ENCODE results near the gene KNCN.
A peak's percentile ranks its signal among the peaks of the same experiment; 100 is the strongest.

The KNCN gene

DNA sequence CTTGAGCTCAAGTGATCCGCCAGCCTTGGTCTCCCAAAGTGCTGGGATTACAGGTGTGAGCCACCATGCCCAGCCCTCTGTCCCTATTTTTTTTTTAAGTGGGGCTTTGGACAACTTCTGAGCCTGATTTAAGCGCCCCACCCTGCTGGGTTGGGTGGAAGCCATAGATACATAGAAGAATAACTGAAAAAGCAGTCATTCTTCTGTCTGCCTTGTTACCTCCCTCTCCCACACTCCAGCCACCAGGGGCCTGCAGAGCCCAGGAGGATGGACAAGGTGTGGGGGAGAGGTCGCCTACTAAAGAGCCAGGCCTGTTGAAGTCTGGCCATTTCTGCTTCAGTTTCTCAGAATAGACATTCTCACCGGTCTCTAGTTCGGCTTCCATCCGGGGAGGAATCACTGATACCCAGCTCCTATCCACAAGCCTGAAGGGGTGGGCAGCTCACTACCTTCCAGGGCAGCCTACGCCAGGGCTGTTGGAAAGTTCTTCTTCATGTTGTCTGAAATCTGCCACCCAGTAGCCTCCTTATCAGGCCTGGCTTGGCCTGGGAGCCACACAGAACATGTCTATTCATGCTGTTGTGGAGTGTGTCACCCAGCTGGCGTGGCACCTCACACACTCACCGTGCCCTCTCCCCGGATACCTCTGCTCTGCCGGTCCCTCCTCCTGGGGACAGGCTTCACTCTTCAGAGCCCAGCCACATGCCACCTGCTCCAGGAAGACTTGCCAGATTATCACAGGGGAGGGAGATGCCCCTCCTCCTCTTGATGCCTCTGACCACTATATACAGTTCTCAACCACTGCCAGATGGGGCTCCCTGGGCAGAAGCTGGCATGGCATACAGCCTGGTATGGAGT, 27.7 kb downstream of the KNCN start:
- in situ Hi-C loops (cut with HindIII; ENCODE audit: low pct_unique_long_range_greater_than_20kb, low sequenced_read_pairs): no loop called here
- TF ChIP-seq JUND (IDR thresholded peaks at IDR 0.05; ENCODE audit: low read depth): no peak
- no peak for DNase-seq (ENCODE audit: low read depth in 1 of 2, low spot score in 1 of 2)

- DNase-seq (ENCODE audit: low read depth in 1 of 2, low spot score in 1 of 2): no peak
- in situ Hi-C loops (cut with HindIII; ENCODE audit: low pct_unique_long_range_greater_than_20kb, low sequenced_read_pairs): no loop called here
- TF ChIP-seq JUND (IDR thresholded peaks at IDR 0.05; ENCODE audit: low read depth): no peak
Measured at GRCh38 chr1:46522969-46523320, 28.5 kb downstream of the KNCN start.

GRCh38 chr1:46522184-46522968, 29.1 kb downstream of the KNCN start:
- DNase-seq (ENCODE audit: low read depth in 1 of 2, low spot score in 1 of 2): no peak
- in situ Hi-C loops (cut with HindIII; ENCODE audit: low pct_unique_long_range_greater_than_20kb, low sequenced_read_pairs): no loop called here

GRCh38 chr1:46521414-46521813, 30.0 kb downstream of the KNCN start:
- in situ Hi-C loops (cut with HindIII; ENCODE audit: low pct_unique_long_range_greater_than_20kb, low sequenced_read_pairs): no loop called here
- no peak for DNase-seq (ENCODE audit: low read depth in 1 of 2, low spot score in 1 of 2)
- no peak for TF ChIP-seq JUND (IDR thresholded peaks at IDR 0.05; ENCODE audit: low read depth)

More at GRCh38 chr1:46522184-46522968, 29.1 kb downstream of the KNCN start:
- TF ChIP-seq JUND (IDR thresholded peaks at IDR 0.05; ENCODE audit: low read depth): no peak

- DNase-seq (ENCODE audit: low read depth in 1 of 2, low spot score in 1 of 2): no peak
- in situ Hi-C loops (cut with HindIII; ENCODE audit: low pct_unique_long_range_greater_than_20kb, low sequenced_read_pairs): no loop called here
Measured at GRCh38 chr1:46520063-46520911, 31.2 kb downstream of the KNCN start.

GRCh38 chr1:46519209-46519608, 32.2 kb downstream of the KNCN start:
- DNase-seq (ENCODE audit: low read depth in 1 of 2, low spot score in 1 of 2): no peak
- TF ChIP-seq JUND (IDR thresholded peaks at IDR 0.05; ENCODE audit: low read depth): no peak
- in situ Hi-C loops (cut with HindIII; ENCODE audit: low pct_unique_long_range_greater_than_20kb, low sequenced_read_pairs): no loop called here

More at GRCh38 chr1:46520063-46520911, 31.2 kb downstream of the KNCN start:
- no peak for TF ChIP-seq JUND (IDR thresholded peaks at IDR 0.05; ENCODE audit: low read depth)

DNA sequence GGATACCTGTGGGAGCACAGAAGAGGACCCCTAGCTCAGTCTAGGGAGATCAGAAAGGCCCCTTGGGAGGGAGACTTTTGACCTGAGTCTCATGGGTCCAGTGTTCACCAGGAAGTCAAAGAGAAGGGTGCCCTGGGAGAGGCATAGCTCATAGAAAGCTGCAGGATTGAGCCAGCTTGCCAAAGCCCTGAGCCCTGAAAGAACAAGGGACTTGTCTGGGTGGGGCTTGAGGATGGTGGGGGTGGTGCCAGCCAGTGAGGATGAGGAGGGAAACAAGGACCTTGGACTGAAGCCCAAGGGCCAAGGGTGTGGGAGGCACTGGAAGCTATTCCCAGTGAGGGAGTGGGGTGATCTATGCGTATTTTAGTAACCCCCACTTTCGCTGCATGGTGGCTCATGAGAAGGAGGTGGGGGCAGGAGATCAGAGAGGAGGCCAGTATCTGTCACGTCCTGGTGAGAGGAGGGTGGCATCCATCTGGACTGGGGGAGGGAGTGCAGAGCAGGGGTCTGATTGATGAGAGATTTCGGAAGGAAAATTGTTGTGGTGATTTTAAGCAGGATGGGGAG, 33.4 kb downstream of the KNCN start:
- in situ Hi-C loops (cut with HindIII; ENCODE audit: low pct_unique_long_range_greater_than_20kb, low sequenced_read_pairs): no loop called here
- DNase-seq (ENCODE audit: low read depth in 1 of 2, low spot score in 1 of 2): no peak
- TF ChIP-seq JUND (IDR thresholded peaks at IDR 0.05; ENCODE audit: low read depth): no peak

DNA sequence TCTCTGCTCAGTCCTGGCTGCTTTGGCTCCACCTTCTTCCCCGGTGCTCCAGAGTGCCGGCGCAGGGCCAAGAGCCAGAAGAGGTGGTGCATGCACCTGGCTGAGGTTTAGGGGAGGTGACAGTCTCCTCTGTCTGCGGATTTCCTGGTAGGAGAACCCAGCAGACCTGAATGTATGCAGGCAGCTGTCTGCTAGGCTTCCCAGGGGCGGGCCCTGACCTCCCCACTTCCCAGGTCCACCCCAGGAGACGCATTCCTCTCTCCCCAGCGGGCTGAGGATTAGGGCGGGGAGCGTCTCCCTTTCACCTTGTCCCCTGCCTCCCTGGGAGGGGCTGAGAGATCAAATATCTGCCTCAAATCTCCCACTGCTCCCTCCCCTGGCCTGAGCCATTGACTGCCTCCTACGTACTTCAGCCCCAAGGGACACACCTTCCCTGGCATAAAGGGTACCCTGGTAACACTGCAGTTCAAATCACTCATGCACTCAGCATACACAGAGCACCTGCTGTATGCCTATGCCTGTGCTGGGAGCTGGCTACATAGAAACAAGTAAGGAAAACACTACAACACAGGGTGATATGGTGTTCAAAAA, 34.3 kb downstream of the KNCN start:
- in situ Hi-C loops (cut with HindIII; ENCODE audit: low pct_unique_long_range_greater_than_20kb, low sequenced_read_pairs): no loop called here
- peak; percentile 80 to 87 for DNase-seq (ENCODE audit: low read depth in 1 of 2, low spot score in 1 of 2)
- TF ChIP-seq JUND (IDR thresholded peaks at IDR 0.05; ENCODE audit: low read depth): no peak

- no peak for DNase-seq (ENCODE audit: low read depth in 1 of 2, low spot score in 1 of 2)
- TF ChIP-seq JUND (IDR thresholded peaks at IDR 0.05; ENCODE audit: low read depth): no peak
- in situ Hi-C loops (cut with HindIII; ENCODE audit: low pct_unique_long_range_greater_than_20kb, low sequenced_read_pairs): no loop called here
Measured at GRCh38 chr1:46516200-46516950, 35.1 kb downstream of the KNCN start.

DNA sequence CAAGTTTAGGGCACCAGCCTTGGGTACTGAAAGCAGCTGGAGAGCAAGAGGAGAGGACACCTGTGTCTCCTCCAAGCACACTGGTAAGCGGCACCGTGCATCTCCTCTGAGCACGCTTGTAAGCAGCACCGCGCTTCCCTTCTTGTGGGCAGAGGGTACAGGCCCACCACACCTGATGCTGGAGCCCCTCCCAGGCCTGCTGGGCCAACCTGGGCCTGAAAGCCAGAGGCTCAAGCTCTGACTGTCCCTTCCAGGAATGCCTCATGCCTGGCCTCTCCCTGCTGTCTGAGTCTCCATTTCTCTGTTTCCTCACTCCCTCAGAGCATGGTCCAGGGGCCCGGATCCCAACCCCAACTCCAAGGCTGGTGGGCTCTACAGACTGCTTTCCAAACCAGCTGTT, 35.9 kb downstream of the KNCN start:
- no peak for TF ChIP-seq JUND (IDR thresholded peaks at IDR 0.05; ENCODE audit: low read depth)
- DNase-seq (ENCODE audit: low read depth in 1 of 2, low spot score in 1 of 2): no peak
- in situ Hi-C loops (cut with HindIII; ENCODE audit: low pct_unique_long_range_greater_than_20kb, low sequenced_read_pairs): no loop called here

DNA sequence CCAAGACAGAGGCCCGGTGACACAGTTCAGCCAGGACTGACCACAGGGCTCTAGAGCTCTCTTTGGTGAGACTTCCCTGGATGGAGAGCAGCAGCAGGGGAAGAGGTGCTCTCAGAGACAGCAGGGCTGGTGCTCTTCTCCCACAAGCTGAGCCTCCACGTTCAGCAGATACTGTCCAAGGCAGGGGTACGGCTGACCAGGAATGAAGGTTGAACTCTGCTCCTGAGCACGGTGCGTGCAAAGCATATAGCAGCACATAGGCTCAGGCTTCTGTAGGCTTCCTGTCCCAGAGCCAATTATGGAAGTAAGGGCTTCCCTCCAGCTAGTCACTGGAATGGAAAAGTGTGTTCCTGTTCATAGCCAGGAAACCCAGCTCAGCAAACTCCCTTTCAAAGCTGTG, 37.9 kb downstream of the KNCN start:
- in situ Hi-C loops (cut with HindIII; ENCODE audit: low pct_unique_long_range_greater_than_20kb, low sequenced_read_pairs): no loop called here
- DNase-seq (ENCODE audit: low read depth in 1 of 2, low spot score in 1 of 2): no peak
- TF ChIP-seq JUND (IDR thresholded peaks at IDR 0.05; ENCODE audit: low read depth): no peak

All from T47D (cell line).